Esophagus muscularis mucosa (tissue), 4 donors: Measurements from ENCODE around the gene NAV3. TPM values are rescaled to one million over a fixed set of nuclear protein-coding genes. Genes with fewer than 3 reads are reported as not detected.

Experiments
- DNase-seq: peaks from one replicate; pipeline ENCODE4 v3.0.0-alpha.2; 2017; ENCODE audit errors: extremely low spot score
- H3K27ac ChIP-seq, 4 donors: fragments of 200-600 bp; sonication (generic); replicated peaks in 1 of 4; 1 replicate in 3 of 4; 2 replicates in 1 of 4; pipeline ENCODE4 v1.5.1; 2016 to 2019; ENCODE audit warnings: mild to moderate bottlenecking in 1 of 4
- H3K27me3 ChIP-seq, 4 donors: fragments of 200-600 bp; sonication (generic); one replicate each; pipeline versions ENCODE4 v1.5.1 to v1.6.0; 2016 to 2019
- H3K36me3 ChIP-seq, 4 donors: fragments of 200-600 bp; sonication (generic); one replicate each; pipeline ENCODE4 v1.5.1; 2016 to 2019
- H3K4me1 ChIP-seq, 4 donors: fragments of 200-600 bp; sonication (generic); one replicate each; pipeline ENCODE4 v1.5.1; 2016 to 2019
- H3K4me3 ChIP-seq, 4 donors: fragments of 200-600 bp; sonication (generic); 1 replicate in 2 of 4; 2 replicates in 2 of 4; pipeline ENCODE4 v1.5.1; 2016 to 2019; ENCODE audit warnings: mild to moderate bottlenecking in 4 of 4, moderate library complexity in 1 of 4
- H3K9me3 ChIP-seq, 4 donors: fragments of 200-600 bp; sonication (generic); 1 replicate in 3 of 4; 2 replicates in 1 of 4; pipeline ENCODE4 v1.5.1; 2016 to 2019
- CTCF ChIP-seq, 3 experiments: fragments of 200-600 bp in 2 of 3; fragments of 450-650 bp in 1 of 3; sonication (generic) in 2 of 3; IDR thresholded peaks; one replicate each; pipeline ENCODE4 v1.5.1; 2017 to 2019; ENCODE audit warnings: antibody characterized with exemption in 3 of 3, mild to moderate bottlenecking in 2 of 3, moderate library complexity in 1 of 3
- EP300 ChIP-seq: sonication (generic); formaldehyde crosslinking; IDR thresholded peaks from one replicate; pipeline ENCODE4 v1.6.1; 2017; ENCODE audit warnings: antibody characterized with exemption
- POLR2A ChIP-seq: fragments of 450-650 bp; IDR thresholded peaks from one replicate; pipeline ENCODE4 v1.6.1; 2017; ENCODE audit warnings: antibody characterized with exemption, moderate library complexity, mild to moderate bottlenecking, low read depth
- POLR2AphosphoS5 ChIP-seq, 2 donors: sonication (generic); formaldehyde crosslinking; IDR thresholded peaks; one replicate each; pipeline ENCODE4 v1.6.1; 2017; ENCODE audit warnings: antibody characterized with exemption in 2 of 2
- WGBS: methylation state at CpG from one replicate; pipeline ENCODE4 v1.1.5; 2018; 5-methylcytosine and 5-hydroxymethylcytosine counted together
- intact Hi-C: fragments of 100-400 bp; cut with DNase I; formaldehyde crosslinking; loops from one replicate; pipeline ENCODE4 v1.15.1; 2023
- total RNA-seq, 4 donors: library from RNA; depleted of rRNA; stranded (reverse); fragments of >200 nt; gene quantifications; one replicate each; pipeline versions ENCODE4 v1.1.0 to v1.2.1, GENCODE V29; 2016

Gene NAV3
- total RNA-seq: 1 to 10 TPM; 4.3 to 9.6 (median 5.4) TPM

- TF ChIP-seq EP300 (no peak), POLR2AphosphoS5 (IDR thresholded peaks at IDR 0.05) (no peak), POLR2A (no peak), CTCF (IDR thresholded peaks at IDR 0.05) (no peak)
- Histone ChIP-seq H3K4me3 (peak within 1 kb of the TSS; percentile 15 to 32 (median 25)), H3K27me3 (no peaks in the 10 kb centered on the region), H3K4me1 (peaks cover 0 to 8% (median 0%) of the 10 kb centered on the region in 4 donors), H3K36me3 (no peaks in the 10 kb centered on the region), H3K9me3 (no peaks in the 10 kb centered on the region), H3K27ac (peak within 1 kb of the TSS in 3 of 4 donors; percentile 55 to 62 (median 57))
- WGBS: 9% methylated on average over 3 of the region's 3 CpGs
- no peak for DNase-seq
- intact Hi-C loops: no loop called here
Measured at GRCh38 chr12:77830583-77831351, at the start of gene NAV3. NAV3 (plus strand) TSS chr12:77830894; CDS start chr12:77831462, 568 bp downstream.

- no peak overlapping the region for H3K4me3 ChIP-seq
- WGBS: 61% methylated on average over 2 of the region's 2 CpGs
- TF ChIP-seq POLR2A (no peak), CTCF (IDR thresholded peaks at IDR 0.05) (no peak), EP300 (no peak), POLR2AphosphoS5 (IDR thresholded peaks at IDR 0.05) (no peak)
- H3K9me3 ChIP-seq: no peaks in the 10 kb centered on the region
- intact Hi-C loops: no loop called here
- no peak for DNase-seq
- H3K27ac ChIP-seq: no peak overlapping the region
- no peaks in the 10 kb centered on the region for H3K4me1 ChIP-seq
- no peaks in the 10 kb centered on the region for H3K27me3 ChIP-seq
- H3K36me3 ChIP-seq: no peaks in the 10 kb centered on the region
Measured at GRCh38 chr12:77782034-77782433, 48.7 kb upstream of the NAV3 start.

- Histone ChIP-seq H3K36me3 (no peaks in the 10 kb centered on the region), H3K4me3 (no peak overlapping the region), H3K4me1 (no peaks in the 10 kb centered on the region), H3K27me3 (no peaks in the 10 kb centered on the region), H3K9me3 (no peaks in the 10 kb centered on the region), H3K27ac (no peak overlapping the region)
- WGBS: 76% methylated on average over 1 of the region's 1 CpG
- TF ChIP-seq EP300 (no peak), POLR2AphosphoS5 (IDR thresholded peaks at IDR 0.05) (no peak), CTCF (IDR thresholded peaks at IDR 0.05) (no peak), POLR2A (no peak)
- no peak for DNase-seq
- intact Hi-C loops: no loop called here
Measured at GRCh38 chr12:77782766-77783165, 47.9 kb upstream of the NAV3 start.

GRCh38 chr12:77785211-77785610 is 45.5 kb upstream of the NAV3 start:
- H3K36me3 ChIP-seq: no peaks in the 10 kb centered on the region
- no peaks in the 10 kb centered on the region for H3K4me1 ChIP-seq
- no peaks in the 10 kb centered on the region for H3K27me3 ChIP-seq
- H3K9me3 ChIP-seq: no peaks in the 10 kb centered on the region
- TF ChIP-seq POLR2A: no peak
- no peak for TF ChIP-seq EP300
- TF ChIP-seq CTCF (IDR thresholded peaks at IDR 0.05): no peak
- no peak for TF ChIP-seq POLR2AphosphoS5 (IDR thresholded peaks at IDR 0.05)
- no peak overlapping the region for H3K27ac ChIP-seq
- intact Hi-C loops: no loop called here
- no peak overlapping the region for H3K4me3 ChIP-seq
- DNase-seq: no peak
